ENCODE results near the gene LPP. TPM values are rescaled to one million over a fixed set of nuclear protein-coding genes. Genes with fewer than 3 reads are reported as not detected.

Gene LPP
- total RNA-seq, 5 donors from 2014 or later (not counting 1 experiment from before 2014, with no cell fraction given), result 23.8 to 82.6 (median 39.3) TPM

DNA sequence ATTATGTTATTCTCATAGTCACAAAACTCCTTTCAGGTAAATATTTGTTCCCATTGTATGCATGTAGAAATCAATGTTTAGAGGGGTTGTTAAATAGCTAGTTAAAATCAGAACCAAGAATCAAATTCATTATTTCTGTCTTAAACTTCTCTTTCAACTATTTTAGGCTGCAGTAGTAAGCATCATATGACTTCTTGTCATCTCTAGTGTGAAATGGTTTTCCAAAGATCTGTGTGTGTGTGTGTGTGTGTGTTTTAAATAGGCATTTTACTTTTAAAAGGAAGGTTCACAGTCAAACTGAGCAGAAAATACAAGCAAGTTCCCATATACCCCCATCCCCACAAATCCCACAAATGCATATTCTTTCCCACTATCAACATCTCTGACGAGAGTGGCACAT lies 506.5 kb downstream of the LPP start:
- WGBS (ENCODE audit: insufficient coverage), result no CpG with 5 or more reads among the region's 1 CpG

DNA sequence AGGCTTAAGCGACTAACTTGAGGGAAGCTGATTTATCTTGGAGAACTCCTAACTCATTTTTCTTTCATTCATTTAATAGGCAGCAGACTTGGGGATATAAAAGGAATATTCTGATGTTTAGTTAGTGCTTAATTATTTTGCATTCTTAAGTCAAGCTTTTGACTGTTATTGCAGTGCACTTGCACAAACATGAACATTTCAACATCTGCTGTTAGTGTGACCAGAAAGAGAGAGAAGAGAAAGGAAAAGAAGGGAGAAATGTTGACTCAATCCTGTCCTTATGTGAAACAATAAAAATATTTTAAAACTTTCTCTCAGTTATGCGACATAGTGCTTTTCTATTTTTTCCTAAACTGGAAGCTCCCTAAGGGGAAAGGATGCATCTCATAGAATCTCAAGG lies 507.8 kb downstream of the LPP start:
- Mint-ChIP-seq H3K27me3 (no peaks in the 10 kb centered on the region), H3K4me3 (no peak overlapping the region), H3K36me3 (peaks cover 6% of the 10 kb centered on the region), H3K4me1 (no peaks in the 10 kb centered on the region), H3K9me3 (no peaks in the 10 kb centered on the region), H3K27ac (no peak overlapping the region)
- CTCF ChIA-PET, result no interaction called here
- Histone ChIP-seq H3K27me3 (replicated peaks in 1 of 2; ENCODE audit: control insufficient read depth in 2 of 2, extremely low read depth in 1 of 2, insufficient read depth in 2 of 2, low read length in 1 of 2) (no peaks in the 10 kb centered on the region), H3K36me3 (ENCODE audit: control insufficient read depth in 2 of 2, extremely low read depth in 1 of 2, insufficient read depth in 1 of 2, low read length in 1 of 2) (no peaks in the 10 kb centered on the region), H3K4me3 (ENCODE audit: control insufficient read depth in 1 of 2, extremely low read depth in 1 of 2, low read length in 1 of 2) (no peak overlapping the region), H3K27ac (ENCODE audit: low read length) (no peak overlapping the region), H3K4me1 (ENCODE audit: control insufficient read depth in 1 of 2, extremely low read depth in 1 of 2, insufficient read depth in 2 of 2, low read length in 2 of 2) (no peaks in the 10 kb centered on the region), H3K9me3 (no peaks in the 10 kb centered on the region)
- POLR2A ChIA-PET, result no interaction called here
- ATAC-seq (replicated peaks in 1 of 4) (no peak), DNase-seq (no peak)
- no CpG with 5 or more reads among the region's 2 CpGs for WGBS (ENCODE audit: insufficient coverage)

More for the DNA sequence above, 506.5 kb downstream of the LPP start:
- no peak for ATAC-seq (replicated peaks in 1 of 4)
- H3K27me3 ChIP-seq (replicated peaks in 1 of 2; ENCODE audit: control insufficient read depth in 2 of 2, extremely low read depth in 1 of 2, insufficient read depth in 2 of 2, low read length in 1 of 2), result no peaks in the 10 kb centered on the region
- ChIA-PET POLR2A (no interaction called here), CTCF (interaction anchor here in 1 of 2 donors (1.2 kb wide), 1 partner anchor 923 kb away, joined by 3 read pairs; no protein-coding TSS in a partner anchor)
- Mint-ChIP-seq H3K27me3 (no peaks in the 10 kb centered on the region), H3K9me3 (no peaks in the 10 kb centered on the region), H3K4me3 (no peak overlapping the region), H3K27ac (no peak overlapping the region), H3K36me3 (no peaks in the 10 kb centered on the region), H3K4me1 (peaks cover 0 to 1% (median 0%) of the 10 kb centered on the region in 3 donors)
- H3K27ac ChIP-seq (ENCODE audit: low read length), result no peak overlapping the region
- H3K4me3 ChIP-seq (ENCODE audit: control insufficient read depth in 1 of 2, extremely low read depth in 1 of 2, low read length in 1 of 2), result no peak overlapping the region
- H3K4me1 ChIP-seq (ENCODE audit: control insufficient read depth in 1 of 2, extremely low read depth in 1 of 2, insufficient read depth in 2 of 2, low read length in 2 of 2), result no peaks in the 10 kb centered on the region
- no peaks in the 10 kb centered on the region for H3K36me3 ChIP-seq (ENCODE audit: control insufficient read depth in 2 of 2, extremely low read depth in 1 of 2, insufficient read depth in 1 of 2, low read length in 1 of 2)
- no peak for DNase-seq
- no peaks in the 10 kb centered on the region for H3K9me3 ChIP-seq

DNA sequence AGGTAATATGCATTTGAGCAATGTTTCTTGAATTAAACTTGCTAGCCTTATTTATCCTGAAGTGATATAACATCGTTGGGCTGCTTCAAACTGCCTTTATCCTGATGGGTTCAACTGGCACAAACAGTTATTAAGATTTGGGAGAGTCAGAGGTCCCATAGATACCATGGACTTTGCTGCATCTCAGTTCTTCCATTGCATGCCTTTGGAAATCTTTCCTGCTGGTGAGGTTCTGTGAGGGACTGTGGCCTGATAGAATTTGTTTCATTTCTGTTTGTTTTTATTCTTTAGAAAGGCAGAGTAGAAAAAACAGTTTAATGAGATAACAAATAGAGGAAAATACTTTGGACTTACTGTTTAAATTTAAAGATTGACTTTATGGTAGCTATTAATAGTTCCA lies 508.3 kb downstream of the LPP start:
- H3K27ac ChIP-seq (ENCODE audit: low read length), result no peak overlapping the region
- Mint-ChIP-seq H3K4me1 (no peaks in the 10 kb centered on the region), H3K27ac (no peak overlapping the region), H3K4me3 (no peak overlapping the region), H3K36me3 (peaks cover 6% of the 10 kb centered on the region), H3K27me3 (no peaks in the 10 kb centered on the region), H3K9me3 (no peaks in the 10 kb centered on the region)
- H3K36me3 ChIP-seq (ENCODE audit: control insufficient read depth in 2 of 2, extremely low read depth in 1 of 2, insufficient read depth in 1 of 2, low read length in 1 of 2), result no peaks in the 10 kb centered on the region
- no peaks in the 10 kb centered on the region for H3K27me3 ChIP-seq (replicated peaks in 1 of 2; ENCODE audit: control insufficient read depth in 2 of 2, extremely low read depth in 1 of 2, insufficient read depth in 2 of 2, low read length in 1 of 2)
- ATAC-seq (replicated peaks in 1 of 4) (no peak), DNase-seq (no peak)
- WGBS (ENCODE audit: insufficient coverage), result no CpG with 5 or more reads among the region's 1 CpG
- no peak overlapping the region for H3K4me3 ChIP-seq (ENCODE audit: control insufficient read depth in 1 of 2, extremely low read depth in 1 of 2, low read length in 1 of 2)
- no peaks in the 10 kb centered on the region for H3K9me3 ChIP-seq
- POLR2A ChIA-PET, result no interaction called here
- CTCF ChIA-PET, result no interaction called here
- H3K4me1 ChIP-seq (ENCODE audit: control insufficient read depth in 1 of 2, extremely low read depth in 1 of 2, insufficient read depth in 2 of 2, low read length in 2 of 2), result no peaks in the 10 kb centered on the region

DNA sequence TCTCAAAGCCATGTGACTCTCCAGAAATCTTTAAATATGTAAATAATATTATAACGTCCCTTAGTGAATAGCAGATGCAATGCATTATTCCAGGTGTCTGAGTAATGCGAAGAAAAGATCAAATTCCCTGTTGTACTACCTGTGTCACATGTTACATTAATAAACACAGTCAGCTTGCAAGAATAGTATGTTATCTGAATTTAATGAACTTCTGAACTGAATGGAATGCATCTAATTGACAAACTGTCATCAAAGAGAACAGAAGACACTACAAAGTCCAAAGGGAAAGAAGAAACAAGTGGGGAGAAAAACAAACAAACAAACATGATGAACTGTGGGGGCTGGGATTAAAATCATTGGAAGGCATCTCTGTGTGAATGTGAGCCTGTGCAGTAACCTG lies 508.8 kb downstream of the LPP start:
- ATAC-seq (replicated peaks in 1 of 4) (no peak), DNase-seq (no peak)
- no peaks in the 10 kb centered on the region for H3K27me3 ChIP-seq (replicated peaks in 1 of 2; ENCODE audit: control insufficient read depth in 2 of 2, extremely low read depth in 1 of 2, insufficient read depth in 2 of 2, low read length in 1 of 2)
- Mint-ChIP-seq H3K27ac (no peak overlapping the region), H3K4me1 (no peaks in the 10 kb centered on the region), H3K27me3 (no peaks in the 10 kb centered on the region), H3K4me3 (no peak overlapping the region), H3K9me3 (no peaks in the 10 kb centered on the region), H3K36me3 (peaks cover 11% of the 10 kb centered on the region)
- no peaks in the 10 kb centered on the region for H3K4me1 ChIP-seq (ENCODE audit: control insufficient read depth in 1 of 2, extremely low read depth in 1 of 2, insufficient read depth in 2 of 2, low read length in 2 of 2)
- no peaks in the 10 kb centered on the region for H3K36me3 ChIP-seq (ENCODE audit: control insufficient read depth in 2 of 2, extremely low read depth in 1 of 2, insufficient read depth in 1 of 2, low read length in 1 of 2)
- H3K9me3 ChIP-seq, result no peaks in the 10 kb centered on the region
- ChIA-PET POLR2A (no interaction called here), CTCF (no interaction called here)
- WGBS (ENCODE audit: insufficient coverage), result no CpG with 5 or more reads among the region's 2 CpGs
- no peak overlapping the region for H3K27ac ChIP-seq (ENCODE audit: low read length)
- H3K4me3 ChIP-seq (ENCODE audit: control insufficient read depth in 1 of 2, extremely low read depth in 1 of 2, low read length in 1 of 2), result no peak overlapping the region

DNA sequence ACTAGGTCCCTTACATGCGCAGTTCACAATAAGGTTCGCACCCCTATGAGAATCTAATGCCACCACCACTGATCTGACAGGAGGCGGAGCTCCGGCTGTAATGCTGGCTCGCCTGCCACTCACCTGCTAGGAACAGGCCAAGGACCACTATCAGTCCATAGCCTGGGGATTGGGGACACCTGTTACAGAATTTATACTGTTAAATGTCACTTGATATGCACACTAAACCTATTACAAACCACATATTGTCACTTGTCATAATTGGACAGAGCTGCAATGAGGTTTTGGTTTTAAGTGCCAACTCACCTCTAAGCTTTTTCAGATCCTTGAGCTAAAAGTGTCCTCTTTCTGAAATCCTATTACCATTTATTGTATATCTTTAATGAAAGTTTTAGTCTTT lies 509.9 kb downstream of the LPP start:
- H3K27me3 Mint-ChIP-seq, result no peaks in the 10 kb centered on the region
- peaks cover 19% of the 10 kb centered on the region for H3K36me3 Mint-ChIP-seq
- no peaks in the 10 kb centered on the region for H3K36me3 ChIP-seq (ENCODE audit: control insufficient read depth in 2 of 2, extremely low read depth in 1 of 2, insufficient read depth in 1 of 2, low read length in 1 of 2)
- DNase-seq (no peak), ATAC-seq (replicated peaks in 1 of 4) (no peak)
- no peaks in the 10 kb centered on the region for H3K4me1 ChIP-seq (ENCODE audit: control insufficient read depth in 1 of 2, extremely low read depth in 1 of 2, insufficient read depth in 2 of 2, low read length in 2 of 2)
- H3K4me1 Mint-ChIP-seq, result no peaks in the 10 kb centered on the region
- H3K9me3 Mint-ChIP-seq, result no peaks in the 10 kb centered on the region
- H3K9me3 ChIP-seq, result no peaks in the 10 kb centered on the region
- H3K27ac ChIP-seq (ENCODE audit: low read length), result no peak overlapping the region
- POLR2A ChIA-PET, result no interaction called here
- CTCF ChIA-PET, result interaction anchor here in 1 of 2 donors (0.6 to 1.3 kb wide), 2 partner anchors 914 to 924 kb away, joined by 3 to 6 read pairs; no protein-coding TSS in a partner anchor
- WGBS (ENCODE audit: insufficient coverage), result 97% methylated on average over 5 of the region's 5 CpGs
- no peak overlapping the region for H3K4me3 Mint-ChIP-seq
- H3K4me3 ChIP-seq (ENCODE audit: control insufficient read depth in 1 of 2, extremely low read depth in 1 of 2, low read length in 1 of 2), result no peak overlapping the region
- no peaks in the 10 kb centered on the region for H3K27me3 ChIP-seq (replicated peaks in 1 of 2; ENCODE audit: control insufficient read depth in 2 of 2, extremely low read depth in 1 of 2, insufficient read depth in 2 of 2, low read length in 1 of 2)
- no peak overlapping the region for H3K27ac Mint-ChIP-seq

DNA sequence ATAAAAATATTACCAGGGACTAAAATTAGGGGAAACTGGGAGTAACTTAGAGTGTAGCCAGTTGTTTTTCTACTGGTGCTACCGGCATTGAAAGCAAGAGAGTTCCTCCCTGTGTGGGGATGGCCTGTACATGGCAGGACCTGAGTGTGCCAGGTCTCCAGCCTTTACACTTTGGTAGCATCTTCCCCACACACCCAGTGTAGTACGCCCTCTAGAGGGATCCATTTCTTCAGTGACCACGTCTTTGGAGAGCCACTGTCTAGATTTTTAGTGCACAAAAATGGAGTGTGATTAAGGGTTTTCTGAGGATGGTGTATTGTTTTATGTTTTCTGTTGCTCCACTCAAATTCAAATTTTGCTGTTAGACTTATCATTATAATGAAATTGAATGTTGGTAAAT lies 510.8 kb downstream of the LPP start:
- ChIA-PET POLR2A (no interaction called here), CTCF (interaction anchor here in 1 of 2 donors (1.3 kb wide), 1 partner anchor 925 kb away, joined by 6 read pairs; no protein-coding TSS in a partner anchor)
- DNase-seq, result peak in 1 of 35 experiments; percentile 34
- Mint-ChIP-seq H3K27me3 (no peaks in the 10 kb centered on the region), H3K9me3 (no peaks in the 10 kb centered on the region), H3K4me3 (no peak overlapping the region), H3K36me3 (peaks cover 22% of the 10 kb centered on the region), H3K27ac (no peak overlapping the region), H3K4me1 (no peaks in the 10 kb centered on the region)
- no peak overlapping the region for H3K27ac ChIP-seq (ENCODE audit: low read length)
- H3K4me1 ChIP-seq (ENCODE audit: control insufficient read depth in 1 of 2, extremely low read depth in 1 of 2, insufficient read depth in 2 of 2, low read length in 2 of 2), result no peaks in the 10 kb centered on the region
- ATAC-seq (replicated peaks in 1 of 4), result peak in 1 of 4 experiments; percentile 37
- H3K27me3 ChIP-seq (replicated peaks in 1 of 2; ENCODE audit: control insufficient read depth in 2 of 2, extremely low read depth in 1 of 2, insufficient read depth in 2 of 2, low read length in 1 of 2), result no peaks in the 10 kb centered on the region
- WGBS (ENCODE audit: insufficient coverage), result no CpG with 5 or more reads among the region's 3 CpGs
- H3K9me3 ChIP-seq, result no peaks in the 10 kb centered on the region
- H3K36me3 ChIP-seq (ENCODE audit: control insufficient read depth in 2 of 2, extremely low read depth in 1 of 2, insufficient read depth in 1 of 2, low read length in 1 of 2), result no peaks in the 10 kb centered on the region
- no peak overlapping the region for H3K4me3 ChIP-seq (ENCODE audit: control insufficient read depth in 1 of 2, extremely low read depth in 1 of 2, low read length in 1 of 2)

DNA sequence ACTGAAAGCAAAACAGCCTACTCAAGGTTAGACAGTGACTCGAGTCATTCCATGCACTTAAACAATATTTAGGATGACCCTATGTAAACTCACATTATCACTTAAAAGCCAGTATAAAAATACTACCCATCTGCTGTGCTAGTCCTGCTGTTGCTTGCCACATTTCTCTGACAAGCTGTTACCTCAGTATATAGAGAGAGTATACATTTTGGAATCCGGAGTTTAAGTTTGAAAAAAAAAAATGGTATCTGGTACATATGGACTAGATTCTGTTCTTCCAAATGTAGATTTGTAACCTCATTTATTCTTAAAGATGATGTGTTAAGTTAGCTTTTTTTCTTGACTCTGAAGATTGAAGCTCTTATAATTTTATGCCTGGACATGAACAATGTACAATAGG lies 514.0 kb downstream of the LPP start:
- Histone ChIP-seq H3K27ac (ENCODE audit: low read length) (no peak overlapping the region), H3K4me3 (ENCODE audit: control insufficient read depth in 1 of 2, extremely low read depth in 1 of 2, low read length in 1 of 2) (no peak overlapping the region), H3K9me3 (no peaks in the 10 kb centered on the region), H3K27me3 (replicated peaks in 1 of 2; ENCODE audit: control insufficient read depth in 2 of 2, extremely low read depth in 1 of 2, insufficient read depth in 2 of 2, low read length in 1 of 2) (no peaks in the 10 kb centered on the region), H3K4me1 (ENCODE audit: control insufficient read depth in 1 of 2, extremely low read depth in 1 of 2, insufficient read depth in 2 of 2, low read length in 2 of 2) (no peaks in the 10 kb centered on the region), H3K36me3 (ENCODE audit: control insufficient read depth in 2 of 2, extremely low read depth in 1 of 2, insufficient read depth in 1 of 2, low read length in 1 of 2) (no peaks in the 10 kb centered on the region)
- no peak for ATAC-seq (replicated peaks in 1 of 4)
- Mint-ChIP-seq H3K4me3 (no peak overlapping the region), H3K27ac (no peak overlapping the region), H3K9me3 (no peaks in the 10 kb centered on the region), H3K27me3 (no peaks in the 10 kb centered on the region), H3K4me1 (peaks cover 2 to 12% (median 9%) of the 10 kb centered on the region in 3 donors), H3K36me3 (peaks cover 29% of the 10 kb centered on the region)
- CTCF ChIA-PET, result interaction anchor here in 1 of 2 donors (0.6 kb wide), 2 partner anchors 101 to 183 kb away, joined by 3 read pairs; no protein-coding TSS in a partner anchor
- POLR2A ChIA-PET, result interaction anchor here in 1 of 2 donors (0.6 to 1.1 kb wide), 3 partner anchors 18 to 660 kb away, joined by 3 to 5 read pairs (median 3); no protein-coding TSS in a partner anchor
- no CpG with 5 or more reads among the region's 2 CpGs for WGBS (ENCODE audit: insufficient coverage)
- DNase-seq, result no peak

Measured in T-cell (primary cell).